K562 (cell line): ENCODE data around the gene C1orf116. TPM values are rescaled to one million over a fixed set of nuclear protein-coding genes. Genes with fewer than 3 reads are reported as not detected.
A peak's percentile ranks its signal among the peaks of the same experiment; 100 is the strongest.

Experiments
- ATAC-seq: fragments of 200-7000 bp; cut with Tn5 transposase; 3 replicates; pipeline ENCODE4 v1.9.1; 2020; ENCODE audit warnings: moderate library complexity
- BruUV-seq: library from RNA; stranded (reverse); fragments of 400-500 nt; replicated peaks from 2 replicates; lab custom pipeline; 2021; lab: Mats Ljungman, UMichigan
- CTCF ChIA-PET: fragments of 300-600 bp; formaldehyde crosslinking; extraction: SDS; loops from one replicate; lab custom pipeline; 2021; ENCODE audit warnings: low intra/inter-chr PET ratio; lab: Yijun Ruan, JAX
- POLR2A ChIA-PET: fragments of 300-600, 350-650 bp; sonication (Branson Sonifier 250); formaldehyde crosslinking; extraction: SDS; loops from one replicate; lab custom pipeline; 2021; ENCODE audit warnings: antibody characterized with exemption, inconsistent platforms; lab: Yijun Ruan, JAX
- DNase-seq, 4 experiments: peaks; one replicate each; pipeline versions ENCODE4 v3.0.0 to v3.0.0-alpha.2; 2011 to 2018; ENCODE audit warnings: low spot score in 3 of 4, mixed read lengths in 3 of 4; ENCODE audit errors: extremely low read depth in 1 of 4
- FAIRE-seq: peaks from 2 replicates; lab custom pipeline; 2011; peaks lifted over from hg19 to GRCh38; lab: Jason Lieb, UNC
- H2AFZ ChIP-seq: 2 replicates; pipeline ENCODE4 v1.6.0; 2011; ENCODE audit warnings: low read depth, low read length, control low read depth, inconsistent platforms
- H3K27ac ChIP-seq: fragments of 200-600 bp; 3 replicates; pipeline ENCODE4 v1.8.0; 2011; ENCODE audit warnings: low read depth, mild to moderate bottlenecking, control low read depth, inconsistent platforms, low read length, moderate library complexity, mixed read lengths; ENCODE audit errors: extremely low read depth
- H3K27me3 ChIP-seq, 2 experiments: fragments of 300-600 bp in 1 of 2; 2 replicates in 1 of 2; 3 replicates in 1 of 2; pipeline versions ENCODE4 v1.6.0 to v1.8.0; 2011; ENCODE audit warnings: inconsistent platforms in 2 of 2, low read length in 2 of 2, mild to moderate bottlenecking in 1 of 2, mixed read lengths in 1 of 2, moderate library complexity in 1 of 2; ENCODE audit not compliant: control insufficient read depth in 2 of 2, insufficient read depth in 2 of 2
- H3K36me3 ChIP-seq: fragments of 300-600 bp; 3 replicates; pipeline ENCODE4 v1.8.0; 2011; ENCODE audit warnings: mild to moderate bottlenecking, low read length, inconsistent platforms; ENCODE audit not compliant: control insufficient read depth, insufficient read depth
- H3K4me1 ChIP-seq, 2 experiments: fragments of 200-600 bp in 1 of 2; replicated peaks in 1 of 2; 2 replicates in 1 of 2; 3 replicates in 1 of 2; pipeline versions ENCODE4 v1.5.1 to v1.8.0; 2011; ENCODE audit warnings: inconsistent platforms in 2 of 2, low read length in 2 of 2, mild to moderate bottlenecking in 1 of 2, mixed read lengths in 1 of 2, moderate library complexity in 1 of 2; ENCODE audit not compliant: control insufficient read depth in 2 of 2, insufficient read depth in 2 of 2
- H3K4me2 ChIP-seq: 2 replicates; pipeline ENCODE4 v1.6.1; 2011; ENCODE audit warnings: low read length, control low read depth, inconsistent platforms, mixed read lengths; ENCODE audit not compliant: insufficient read depth
- H3K4me3 ChIP-seq: fragments of 200-600 bp; sonication (generic), shearing (Covaris generic); 2 replicates; pipeline ENCODE4 v1.5.1; 2016; ENCODE audit warnings: control low read depth, inconsistent platforms
- H3K79me2 ChIP-seq: fragments of 200-600 bp; 3 replicates; pipeline ENCODE4 v1.8.0; 2011; ENCODE audit warnings: low read length, inconsistent platforms; ENCODE audit not compliant: control insufficient read depth, insufficient read depth
- H3K9ac ChIP-seq, 2 experiments: 2 replicates each; pipeline versions ENCODE4 v1.6.0 to v1.6.1; 2011; ENCODE audit warnings: low read depth in 2 of 2, low read length in 2 of 2, control low read depth in 1 of 2, inconsistent platforms in 1 of 2, mild to moderate bottlenecking in 1 of 2, mixed read lengths in 1 of 2; ENCODE audit not compliant: insufficient read depth in 1 of 2
- H3K9me1 ChIP-seq: one replicate; pipeline ENCODE4 v1.6.0; 2011; ENCODE audit warnings: inconsistent platforms, mild to moderate bottlenecking, low read length, moderate library complexity; ENCODE audit not compliant: control insufficient read depth, insufficient read depth
- H3K9me3 ChIP-seq: replicated peaks from 2 replicates; pipeline ENCODE4 v1.5.1; 2011; ENCODE audit warnings: low read depth, low read length, inconsistent platforms; ENCODE audit not compliant: control insufficient read depth, insufficient read depth
- H4K20me1 ChIP-seq: replicated peaks from 2 replicates; pipeline ENCODE4 v1.6.1; 2011; ENCODE audit warnings: low read length, inconsistent platforms, mixed read lengths; ENCODE audit not compliant: control insufficient read depth, insufficient read depth
- JUN ChIP-seq, 2 experiments: sonication (generic) in 1 of 2; formaldehyde crosslinking in 1 of 2; IDR thresholded peaks; 2 replicates each; pipeline versions ENCODE4 v1.6.1 to v1.8.0; 2012 to 2022; ENCODE audit warnings: borderline replicate concordance in 2 of 2, mild to moderate bottlenecking in 2 of 2, improper control_type of control experiment in 1 of 2, low read depth in 1 of 2, low read length in 1 of 2, missing genetic modification reagents in 1 of 2
- MTF1 ChIP-seq: fragments of 250-450 bp; sonication (Bioruptor Pico); IDR thresholded peaks from 2 replicates; pipeline ENCODE4 v1.9.0; 2021; ENCODE audit warnings: moderate library complexity, mild to moderate bottlenecking, inconsistent platforms, borderline replicate concordance
- NRF1 ChIP-seq, 2 experiments: fragments of 450-650 bp; IDR thresholded peaks in 1 of 2; conservative IDR thresholded peaks in 1 of 2; 2 replicates each; pipeline ENCODE4 v1.6.1; 2014; ENCODE audit warnings: mild to moderate bottlenecking in 2 of 2
- ZNF785 ChIP-seq: fragments of 250-450 bp; sonication (Bioruptor Pico); IDR thresholded peaks from 2 replicates; pipeline ENCODE4 v1.4.0; 2020; ENCODE audit warnings: mild to moderate bottlenecking
- WGBS: fragments of 100-300 bp; shearing (Covaris generic); methylation state at CpG from one replicate; pipeline ENCODE4 v1.1.6; 2016; ENCODE audit warnings: low coverage, mixed read lengths; ENCODE audit not compliant: insufficient coverage; ENCODE audit errors: missing lambda C conversion rate; 5-methylcytosine and 5-hydroxymethylcytosine counted together
- in situ Hi-C: fragments of 300-500 bp; cut with MboI; formaldehyde crosslinking; loops from 4 replicates; pipeline ENCODE4 v1.15.0; 2018; ENCODE audit warnings: inconsistent platforms, mixed read lengths
- intact Hi-C: fragments of 100-400 bp; cut with micrococcal nuclease; formaldehyde crosslinking; loops from 2 replicates; pipeline ENCODE4 v1.14.2; 2022
- polyA plus RNA-seq, 8 experiments: library from polyadenylated mRNA; depleted of rRNA in 4 of 8; stranded (reverse) in 5 of 8; unstranded in 3 of 8; fragments of >200 nt; fragmentation: Nextera tagmentation in 2 of 8; fragmentation: Illumina TruSeq in 1 of 8; extraction: Ambion mirVana in 2 of 8; extraction: Trizol in 1 of 8; gene quantifications; 2 replicates each; pipeline versions ENCODE4 v1.2.1 to v1.2.3, GENCODE V29; 2011 to 2014; ENCODE audit warnings: inconsistent platforms in 1 of 8, missing spikeins in 1 of 8
- total RNA-seq, 7 experiments: library from RNA; depleted of rRNA in 6 of 7; stranded (reverse); fragments of >200 nt in 6 of 7; fragmentation: Illumina TruSeq in 2 of 7; extraction: Trizol in 2 of 7; gene quantifications; 2 replicates each; pipeline versions ENCODE4 v1.2.1 to v1.2.3, GENCODE V29; 2011 to 2021; ENCODE audit warnings: low replicate concordance in 1 of 7
- TF ChIP-seq, protein P1 (sequence below): fragments of 450-650 bp; IDR thresholded peaks from 2 replicates; pipeline ENCODE4 v1.6.1; 2016; ENCODE audit warnings: mild to moderate bottlenecking, moderate library complexity

C1orf116 gene
- total and polyA plus RNA-seq, 9 of the 15 experiments (the other 6 are each of a cell fraction or from before 2014, with no cell fraction given) = 0.62 to 3.0 (median 0.95) TPM

DNA sequence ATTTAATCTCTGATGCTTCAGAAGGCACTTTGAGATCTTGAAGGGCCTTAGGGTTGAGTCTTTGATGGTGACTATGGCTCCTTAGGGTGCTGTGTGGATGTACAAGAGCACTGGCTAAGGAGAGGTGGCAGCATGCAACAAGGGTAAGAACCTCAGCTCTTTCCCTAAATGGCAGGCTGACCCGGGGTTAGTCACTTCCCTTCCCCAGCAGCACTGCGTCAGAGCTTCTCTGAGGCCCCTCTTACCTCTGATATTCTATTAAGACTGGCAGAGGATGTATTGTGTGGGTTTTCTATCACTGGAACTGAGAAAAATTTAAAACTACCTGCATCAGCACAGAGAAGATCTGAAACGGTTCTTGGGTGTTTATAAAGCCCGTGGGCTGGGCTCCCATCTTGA, 11.8 kb downstream of the C1orf116 start:
- WGBS = 0% methylated on average over 4 of the region's 4 CpGs
- H3K9me1 ChIP-seq = peaks cover 8% of the 10 kb centered on the region
- no peaks in the 10 kb centered on the region for H3K9me3 ChIP-seq
- H3K4me2 ChIP-seq = peak overlapping the region; percentile 71
- H3K27ac ChIP-seq = peak overlapping the region; percentile 87
- ChIA-PET CTCF (interaction anchor here (0.9 kb wide), 1 partner anchor 58 kb away, joined by 3 read pairs; no protein-coding TSS in a partner anchor), POLR2A (interaction anchor here (0.7 to 8.6 kb wide), 7 partner anchors 10 to 348 kb away, joined by 3 to 97 read pairs (median 11); partner anchors contain the start of genes C1orf116, PFKFB2 and YOD1)
- peak; percentile 1; the same call in 2 of the 3 replicates for ATAC-seq
- no peaks in the 10 kb centered on the region for H3K27me3 ChIP-seq
- peaks cover 7% of the 10 kb centered on the region; the same call in 2 of the 3 replicates for H3K36me3 ChIP-seq
- H3K9ac ChIP-seq = peak overlapping the region; percentile 27 to 55; a peak in 3 of 4 replicates
- peak overlapping the region; percentile 67 for H2AFZ ChIP-seq
- H3K4me3 ChIP-seq = peak overlapping the region; percentile 1; the same call in 1 of the 2 replicates
- peaks cover 12% of the 10 kb centered on the region; the same call in 2 of the 3 replicates for H3K79me2 ChIP-seq
- BruUV-seq = no TSS peak
- intact Hi-C loops (loop anchor here (2.0 to 5.0 kb wide), 3 partner anchors 56 to 727 kb away; partner anchors contain the start of gene CD55), in situ Hi-C loops (no loop called here)
- H4K20me1 ChIP-seq = no peaks in the 10 kb centered on the region
- no peak for FAIRE-seq
- peak in 1 of 4 experiments; percentile 52 for DNase-seq
- H3K4me1 ChIP-seq = peaks cover 75 to 89% of the 10 kb centered on the region in 2 experiments
- 0 out of 4 replicates have a peak, but pooled peaks of 1 of the 2 experiments have one; percentile 34 for TF ChIP-seq NRF1 (conservative IDR thresholded peaks at IDR 0.05 in 1 of 2, IDR thresholded peaks at IDR 0.05 in 1 of 2)
- TF ChIP-seq ZNF785 (CRISPR knock-in tag) = no peak
- TF ChIP-seq JUN (IDR thresholded peaks at IDR 0.05; ENCODE audit: borderline replicate concordance, low read depth, low read length) = peak; percentile 3; the same call in 1 of the 2 replicates
- TF ChIP-seq JUN (CRISPR knock-in tag; IDR thresholded peaks at IDR 0.05; ENCODE audit: borderline replicate concordance) = no peak
- 0 out of 2 replicates have a peak, but pooled peaks have one; percentile 7 for TF ChIP-seq MTF1 (CRISPR knock-in tag)
- TF ChIP-seq, protein P1, sequence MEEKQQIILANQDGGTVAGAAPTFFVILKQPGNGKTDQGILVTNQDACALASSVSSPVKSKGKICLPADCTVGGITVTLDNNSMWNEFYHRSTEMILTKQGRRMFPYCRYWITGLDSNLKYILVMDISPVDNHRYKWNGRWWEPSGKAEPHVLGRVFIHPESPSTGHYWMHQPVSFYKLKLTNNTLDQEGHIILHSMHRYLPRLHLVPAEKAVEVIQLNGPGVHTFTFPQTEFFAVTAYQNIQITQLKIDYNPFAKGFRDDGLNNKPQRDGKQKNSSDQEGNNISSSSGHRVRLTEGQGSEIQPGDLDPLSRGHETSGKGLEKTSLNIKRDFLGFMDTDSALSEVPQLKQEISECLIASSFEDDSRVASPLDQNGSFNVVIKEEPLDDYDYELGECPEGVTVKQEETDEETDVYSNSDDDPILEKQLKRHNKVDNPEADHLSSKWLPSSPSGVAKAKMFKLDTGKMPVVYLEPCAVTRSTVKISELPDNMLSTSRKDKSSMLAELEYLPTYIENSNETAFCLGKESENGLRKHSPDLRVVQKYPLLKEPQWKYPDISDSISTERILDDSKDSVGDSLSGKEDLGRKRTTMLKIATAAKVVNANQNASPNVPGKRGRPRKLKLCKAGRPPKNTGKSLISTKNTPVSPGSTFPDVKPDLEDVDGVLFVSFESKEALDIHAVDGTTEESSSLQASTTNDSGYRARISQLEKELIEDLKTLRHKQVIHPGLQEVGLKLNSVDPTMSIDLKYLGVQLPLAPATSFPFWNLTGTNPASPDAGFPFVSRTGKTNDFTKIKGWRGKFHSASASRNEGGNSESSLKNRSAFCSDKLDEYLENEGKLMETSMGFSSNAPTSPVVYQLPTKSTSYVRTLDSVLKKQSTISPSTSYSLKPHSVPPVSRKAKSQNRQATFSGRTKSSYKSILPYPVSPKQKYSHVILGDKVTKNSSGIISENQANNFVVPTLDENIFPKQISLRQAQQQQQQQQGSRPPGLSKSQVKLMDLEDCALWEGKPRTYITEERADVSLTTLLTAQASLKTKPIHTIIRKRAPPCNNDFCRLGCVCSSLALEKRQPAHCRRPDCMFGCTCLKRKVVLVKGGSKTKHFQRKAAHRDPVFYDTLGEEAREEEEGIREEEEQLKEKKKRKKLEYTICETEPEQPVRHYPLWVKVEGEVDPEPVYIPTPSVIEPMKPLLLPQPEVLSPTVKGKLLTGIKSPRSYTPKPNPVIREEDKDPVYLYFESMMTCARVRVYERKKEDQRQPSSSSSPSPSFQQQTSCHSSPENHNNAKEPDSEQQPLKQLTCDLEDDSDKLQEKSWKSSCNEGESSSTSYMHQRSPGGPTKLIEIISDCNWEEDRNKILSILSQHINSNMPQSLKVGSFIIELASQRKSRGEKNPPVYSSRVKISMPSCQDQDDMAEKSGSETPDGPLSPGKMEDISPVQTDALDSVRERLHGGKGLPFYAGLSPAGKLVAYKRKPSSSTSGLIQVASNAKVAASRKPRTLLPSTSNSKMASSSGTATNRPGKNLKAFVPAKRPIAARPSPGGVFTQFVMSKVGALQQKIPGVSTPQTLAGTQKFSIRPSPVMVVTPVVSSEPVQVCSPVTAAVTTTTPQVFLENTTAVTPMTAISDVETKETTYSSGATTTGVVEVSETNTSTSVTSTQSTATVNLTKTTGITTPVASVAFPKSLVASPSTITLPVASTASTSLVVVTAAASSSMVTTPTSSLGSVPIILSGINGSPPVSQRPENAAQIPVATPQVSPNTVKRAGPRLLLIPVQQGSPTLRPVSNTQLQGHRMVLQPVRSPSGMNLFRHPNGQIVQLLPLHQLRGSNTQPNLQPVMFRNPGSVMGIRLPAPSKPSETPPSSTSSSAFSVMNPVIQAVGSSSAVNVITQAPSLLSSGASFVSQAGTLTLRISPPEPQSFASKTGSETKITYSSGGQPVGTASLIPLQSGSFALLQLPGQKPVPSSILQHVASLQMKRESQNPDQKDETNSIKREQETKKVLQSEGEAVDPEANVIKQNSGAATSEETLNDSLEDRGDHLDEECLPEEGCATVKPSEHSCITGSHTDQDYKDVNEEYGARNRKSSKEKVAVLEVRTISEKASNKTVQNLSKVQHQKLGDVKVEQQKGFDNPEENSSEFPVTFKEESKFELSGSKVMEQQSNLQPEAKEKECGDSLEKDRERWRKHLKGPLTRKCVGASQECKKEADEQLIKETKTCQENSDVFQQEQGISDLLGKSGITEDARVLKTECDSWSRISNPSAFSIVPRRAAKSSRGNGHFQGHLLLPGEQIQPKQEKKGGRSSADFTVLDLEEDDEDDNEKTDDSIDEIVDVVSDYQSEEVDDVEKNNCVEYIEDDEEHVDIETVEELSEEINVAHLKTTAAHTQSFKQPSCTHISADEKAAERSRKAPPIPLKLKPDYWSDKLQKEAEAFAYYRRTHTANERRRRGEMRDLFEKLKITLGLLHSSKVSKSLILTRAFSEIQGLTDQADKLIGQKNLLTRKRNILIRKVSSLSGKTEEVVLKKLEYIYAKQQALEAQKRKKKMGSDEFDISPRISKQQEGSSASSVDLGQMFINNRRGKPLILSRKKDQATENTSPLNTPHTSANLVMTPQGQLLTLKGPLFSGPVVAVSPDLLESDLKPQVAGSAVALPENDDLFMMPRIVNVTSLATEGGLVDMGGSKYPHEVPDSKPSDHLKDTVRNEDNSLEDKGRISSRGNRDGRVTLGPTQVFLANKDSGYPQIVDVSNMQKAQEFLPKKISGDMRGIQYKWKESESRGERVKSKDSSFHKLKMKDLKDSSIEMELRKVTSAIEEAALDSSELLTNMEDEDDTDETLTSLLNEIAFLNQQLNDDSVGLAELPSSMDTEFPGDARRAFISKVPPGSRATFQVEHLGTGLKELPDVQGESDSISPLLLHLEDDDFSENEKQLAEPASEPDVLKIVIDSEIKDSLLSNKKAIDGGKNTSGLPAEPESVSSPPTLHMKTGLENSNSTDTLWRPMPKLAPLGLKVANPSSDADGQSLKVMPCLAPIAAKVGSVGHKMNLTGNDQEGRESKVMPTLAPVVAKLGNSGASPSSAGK = 0 out of 2 replicates have a peak, but pooled peaks have one; percentile 12
